22Rv1 (cell line): ENCODE results near the gene UCKL1.

Source experiments
- ZFX ChIP-seq: fragments of 450-650 bp; IDR thresholded peaks from 2 replicates; pipeline ENCODE4 v1.6.1; 2017; ENCODE audit warnings: antibody characterized with exemption, borderline replicate concordance
- TF ChIP-seq, protein P1 (sequence below): fragments of 450-650 bp; IDR thresholded peaks from 2 replicates; pipeline ENCODE4 v1.5.1; 2017; ENCODE audit warnings: mild to moderate bottlenecking

- TF ChIP-seq, protein P1, sequence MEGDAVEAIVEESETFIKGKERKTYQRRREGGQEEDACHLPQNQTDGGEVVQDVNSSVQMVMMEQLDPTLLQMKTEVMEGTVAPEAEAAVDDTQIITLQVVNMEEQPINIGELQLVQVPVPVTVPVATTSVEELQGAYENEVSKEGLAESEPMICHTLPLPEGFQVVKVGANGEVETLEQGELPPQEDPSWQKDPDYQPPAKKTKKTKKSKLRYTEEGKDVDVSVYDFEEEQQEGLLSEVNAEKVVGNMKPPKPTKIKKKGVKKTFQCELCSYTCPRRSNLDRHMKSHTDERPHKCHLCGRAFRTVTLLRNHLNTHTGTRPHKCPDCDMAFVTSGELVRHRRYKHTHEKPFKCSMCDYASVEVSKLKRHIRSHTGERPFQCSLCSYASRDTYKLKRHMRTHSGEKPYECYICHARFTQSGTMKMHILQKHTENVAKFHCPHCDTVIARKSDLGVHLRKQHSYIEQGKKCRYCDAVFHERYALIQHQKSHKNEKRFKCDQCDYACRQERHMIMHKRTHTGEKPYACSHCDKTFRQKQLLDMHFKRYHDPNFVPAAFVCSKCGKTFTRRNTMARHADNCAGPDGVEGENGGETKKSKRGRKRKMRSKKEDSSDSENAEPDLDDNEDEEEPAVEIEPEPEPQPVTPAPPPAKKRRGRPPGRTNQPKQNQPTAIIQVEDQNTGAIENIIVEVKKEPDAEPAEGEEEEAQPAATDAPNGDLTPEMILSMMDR = no peak
- TF ChIP-seq ZFX = no peak
Measured at GRCh38 chr20:63920226-63920625, 36.0 kb downstream of the UCKL1 start.
